ENCODE results near the gene TYK2.

DNA sequence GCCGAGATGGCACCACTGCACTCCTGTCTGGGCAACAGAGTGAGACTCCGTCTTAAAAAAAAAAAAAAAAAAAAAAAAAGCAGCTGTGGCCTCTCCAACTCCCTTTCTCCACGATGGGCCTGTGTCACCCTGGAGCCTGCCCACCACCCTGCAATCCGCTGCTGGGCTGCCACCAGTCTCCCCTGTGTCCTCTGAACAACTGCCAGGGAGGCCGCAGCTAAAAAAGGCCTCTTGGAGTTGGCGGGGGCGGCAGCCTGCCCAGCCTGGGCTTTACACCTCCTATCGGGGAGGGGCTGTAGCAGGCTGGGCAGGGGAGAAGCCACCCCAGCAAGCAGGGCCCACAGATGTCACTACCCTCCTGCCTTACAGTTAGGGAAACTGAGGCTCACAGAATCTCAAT, 19.5 kb upstream of the TYK2 start:
- TF ChIP-seq, protein P1, sequence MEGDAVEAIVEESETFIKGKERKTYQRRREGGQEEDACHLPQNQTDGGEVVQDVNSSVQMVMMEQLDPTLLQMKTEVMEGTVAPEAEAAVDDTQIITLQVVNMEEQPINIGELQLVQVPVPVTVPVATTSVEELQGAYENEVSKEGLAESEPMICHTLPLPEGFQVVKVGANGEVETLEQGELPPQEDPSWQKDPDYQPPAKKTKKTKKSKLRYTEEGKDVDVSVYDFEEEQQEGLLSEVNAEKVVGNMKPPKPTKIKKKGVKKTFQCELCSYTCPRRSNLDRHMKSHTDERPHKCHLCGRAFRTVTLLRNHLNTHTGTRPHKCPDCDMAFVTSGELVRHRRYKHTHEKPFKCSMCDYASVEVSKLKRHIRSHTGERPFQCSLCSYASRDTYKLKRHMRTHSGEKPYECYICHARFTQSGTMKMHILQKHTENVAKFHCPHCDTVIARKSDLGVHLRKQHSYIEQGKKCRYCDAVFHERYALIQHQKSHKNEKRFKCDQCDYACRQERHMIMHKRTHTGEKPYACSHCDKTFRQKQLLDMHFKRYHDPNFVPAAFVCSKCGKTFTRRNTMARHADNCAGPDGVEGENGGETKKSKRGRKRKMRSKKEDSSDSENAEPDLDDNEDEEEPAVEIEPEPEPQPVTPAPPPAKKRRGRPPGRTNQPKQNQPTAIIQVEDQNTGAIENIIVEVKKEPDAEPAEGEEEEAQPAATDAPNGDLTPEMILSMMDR (IDR thresholded peaks at IDR 0.05), result no peak
- TF ChIP-seq POLR2A (IDR thresholded peaks at IDR 0.05), result no peak
